ENCODE measurements around the gene NUB1.

The NUB1 gene

DNA sequence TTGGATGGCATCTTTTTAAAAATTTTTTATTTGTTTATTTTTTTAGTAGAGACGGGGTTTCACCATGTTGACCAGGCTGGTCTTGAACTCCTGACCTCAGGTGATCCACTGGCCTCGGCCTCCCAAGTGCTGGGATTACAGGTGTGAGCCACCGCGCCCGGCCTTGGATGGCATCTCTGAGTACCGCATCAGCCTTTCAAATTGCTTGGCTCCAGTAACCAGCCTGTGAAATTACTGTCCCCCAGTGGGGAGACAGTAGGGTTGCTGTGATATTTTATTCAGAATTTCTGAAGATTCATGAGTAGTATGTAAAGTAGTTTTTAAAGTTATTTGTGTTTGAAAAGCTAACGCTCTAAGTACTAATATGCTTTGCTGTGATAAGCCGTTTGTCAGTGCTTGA lies 1.2 kb downstream of the NUB1 start:
- DNase-seq (ENCODE audit: low read depth in 2 of 2): no peak

DNA sequence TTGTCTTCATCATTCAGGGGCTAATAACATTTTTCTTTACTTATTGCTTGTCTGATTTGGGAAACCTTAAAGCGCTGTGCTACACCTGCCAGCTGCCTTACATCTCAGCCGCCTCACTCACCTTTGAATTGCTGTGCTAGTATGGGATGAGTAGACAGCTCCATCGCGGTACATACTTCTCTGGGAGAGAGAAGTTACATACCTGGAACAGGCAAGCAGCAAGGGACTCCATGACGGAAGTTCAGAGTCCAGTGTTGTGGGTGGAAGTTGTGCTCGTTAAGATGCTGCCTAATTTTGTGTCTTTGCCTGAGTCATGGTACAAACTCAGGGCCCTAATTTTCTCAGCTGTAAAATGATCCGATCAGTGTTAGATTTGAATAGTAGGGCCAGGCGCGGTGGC lies 1.9 kb downstream of the NUB1 start:
- DNase-seq (ENCODE audit: low read depth in 2 of 2): no peak

DNA sequence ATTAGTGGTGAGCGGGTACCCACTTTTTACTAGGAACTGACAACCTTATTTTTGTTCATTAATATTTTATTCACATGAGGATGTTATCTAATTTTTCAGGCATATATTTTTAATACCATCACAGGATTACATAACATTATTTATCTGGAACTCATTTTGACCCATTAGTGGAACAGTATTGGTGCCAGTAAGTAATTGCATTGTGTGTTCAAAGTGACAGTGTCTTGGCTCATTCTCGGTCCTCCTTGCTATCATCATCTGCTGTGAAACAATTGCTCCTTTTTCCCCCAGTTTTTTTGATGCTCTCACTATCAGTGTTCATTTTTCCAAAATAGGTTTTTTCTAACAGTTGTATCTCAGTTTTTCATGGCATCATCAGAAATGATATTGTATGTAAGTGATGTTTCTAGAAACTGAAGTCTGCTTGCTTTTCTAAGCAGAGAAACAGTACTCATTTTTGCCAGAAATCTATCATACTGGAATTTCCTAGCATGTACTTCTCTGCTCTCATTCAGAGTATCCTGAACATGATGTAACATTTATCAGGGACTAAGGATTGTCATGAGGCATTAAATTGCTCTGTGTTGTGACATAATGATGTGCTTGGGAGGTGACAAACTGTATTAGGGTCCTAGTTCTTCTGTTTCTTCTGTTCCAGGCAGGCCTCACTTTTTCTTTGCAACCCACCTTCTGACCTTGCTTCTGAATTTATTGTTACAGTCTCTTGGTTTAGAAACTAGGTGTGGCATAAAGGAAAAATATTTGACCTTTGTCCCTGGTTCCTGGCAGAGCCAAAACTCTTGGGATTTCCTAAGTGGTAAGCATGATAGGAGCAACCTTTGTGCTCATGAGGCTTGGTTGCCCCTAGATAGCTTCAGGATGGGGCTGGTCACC lies 4.2 kb downstream of the NUB1 start:
- no peak for DNase-seq (ENCODE audit: low read depth in 2 of 2)

DNA sequence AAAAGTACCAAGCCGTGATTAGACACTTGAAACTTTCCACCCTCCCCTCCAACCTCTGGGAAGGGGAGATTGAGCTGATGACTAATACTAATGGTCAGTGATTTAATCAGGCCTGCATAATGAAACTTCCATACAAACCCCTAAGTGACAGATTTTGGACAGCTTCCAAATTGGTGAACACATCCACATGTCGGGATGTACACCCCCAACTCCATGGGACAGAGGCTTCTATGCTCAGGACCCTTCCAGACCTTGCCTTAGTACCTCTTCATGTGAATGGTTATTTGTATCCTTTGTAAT lies 4.8 kb downstream of the NUB1 start:
- DNase-seq (ENCODE audit: low read depth in 2 of 2): no peak

DNA sequence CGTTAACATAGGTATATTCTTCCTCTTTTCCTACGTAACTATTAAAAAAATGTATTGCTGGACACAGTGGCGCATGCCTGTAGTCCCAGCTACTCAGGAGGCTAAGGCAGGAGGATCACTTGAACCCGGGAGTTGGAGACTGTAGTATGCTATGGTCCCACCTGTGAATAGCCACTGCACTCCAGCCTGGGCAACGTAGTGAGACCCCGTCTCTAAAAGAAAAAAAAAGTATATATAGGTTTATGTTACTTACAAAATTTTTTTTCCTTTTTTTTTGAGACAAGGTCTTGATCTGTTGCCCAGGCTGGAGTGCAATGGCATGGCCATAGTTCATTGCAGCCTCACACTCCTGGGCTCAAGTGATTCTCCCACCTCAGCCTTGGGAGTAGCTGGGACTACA lies 5.6 kb downstream of the NUB1 start:
- DNase-seq (ENCODE audit: low read depth in 2 of 2): no peak

DNA sequence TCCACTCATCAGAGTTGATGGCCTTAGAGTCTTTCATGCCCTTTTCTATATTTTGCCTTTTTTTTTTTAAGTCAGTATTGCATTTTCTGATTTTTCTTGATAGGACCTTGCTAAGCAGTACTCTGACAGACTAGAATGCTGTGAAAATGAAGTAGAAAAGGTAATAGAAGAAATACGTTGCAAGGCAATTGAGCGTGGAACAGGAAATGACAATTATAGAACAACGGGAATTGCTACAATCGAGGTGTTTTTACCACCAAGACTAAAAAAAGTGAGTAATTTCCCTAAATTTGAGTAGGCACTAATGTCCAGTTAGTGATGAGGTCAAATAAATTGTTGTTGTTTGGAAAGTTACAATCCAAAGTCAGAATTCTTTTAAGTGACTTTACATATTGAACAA lies 7.4 kb downstream of the NUB1 start:
- no peak for DNase-seq (ENCODE audit: low read depth in 2 of 2)

DNA sequence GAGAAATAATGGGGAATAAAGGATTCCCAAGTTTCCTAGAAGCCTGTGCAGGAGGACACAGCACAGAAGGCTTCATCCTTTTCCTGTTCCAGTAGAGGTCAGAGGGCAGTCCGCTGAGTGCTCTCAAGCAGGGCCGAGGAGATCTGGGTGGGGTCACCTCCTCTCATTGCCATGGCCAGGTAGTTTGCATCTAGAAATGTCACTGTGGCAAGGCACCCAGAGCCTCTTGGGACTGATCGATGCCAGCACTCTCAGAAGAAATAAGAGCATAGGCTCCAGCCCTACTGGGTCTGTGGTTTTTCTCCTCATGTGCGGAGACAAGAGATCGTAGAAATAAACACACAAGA lies 7.9 kb downstream of the NUB1 start:
- DNase-seq (ENCODE audit: low read depth in 2 of 2): no peak

DNA sequence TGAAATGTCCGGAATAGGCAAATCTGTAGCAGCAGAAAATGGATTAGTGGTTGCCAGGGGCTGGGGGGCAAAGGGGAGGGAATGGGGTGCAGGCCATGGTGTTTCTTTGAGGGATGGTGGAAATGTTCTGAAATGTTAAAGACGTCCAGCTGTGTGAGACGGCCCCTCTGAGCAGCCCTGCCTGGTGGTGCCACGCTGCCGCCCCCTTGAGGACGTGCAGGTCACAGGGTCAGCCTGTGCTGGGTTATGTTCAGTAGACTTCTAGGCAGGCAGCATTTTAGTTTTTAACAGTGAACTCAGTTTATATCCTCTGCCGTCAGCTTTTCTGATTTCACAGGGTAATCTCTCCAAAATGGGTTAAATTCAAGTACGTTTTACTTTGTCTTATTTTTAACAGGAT lies 9.4 kb downstream of the NUB1 start:
- peak; percentile 49 to 55 for DNase-seq (ENCODE audit: low read depth in 2 of 2)

DNA sequence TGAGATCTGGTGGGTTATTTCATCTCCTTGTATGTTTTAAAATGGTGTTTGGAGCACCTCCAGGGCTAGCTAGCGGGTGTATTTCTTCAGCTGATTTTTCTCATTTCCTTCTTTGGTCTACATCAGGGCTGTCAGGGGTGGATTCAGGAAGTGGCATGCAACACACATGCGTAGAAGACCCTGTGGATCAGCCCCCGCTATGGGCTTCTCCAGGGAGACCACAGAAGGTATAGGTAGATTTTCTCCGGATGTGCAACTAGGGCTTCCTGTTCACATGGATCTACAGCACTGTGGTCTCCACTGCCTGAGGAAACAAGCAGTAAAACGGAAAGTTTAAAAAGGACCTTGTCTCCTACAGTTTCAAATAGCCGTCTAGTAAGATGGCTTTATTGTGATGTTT lies 10.4 kb downstream of the NUB1 start:
- peak; percentile 21 to 25 for DNase-seq (ENCODE audit: low read depth in 2 of 2)

DNA sequence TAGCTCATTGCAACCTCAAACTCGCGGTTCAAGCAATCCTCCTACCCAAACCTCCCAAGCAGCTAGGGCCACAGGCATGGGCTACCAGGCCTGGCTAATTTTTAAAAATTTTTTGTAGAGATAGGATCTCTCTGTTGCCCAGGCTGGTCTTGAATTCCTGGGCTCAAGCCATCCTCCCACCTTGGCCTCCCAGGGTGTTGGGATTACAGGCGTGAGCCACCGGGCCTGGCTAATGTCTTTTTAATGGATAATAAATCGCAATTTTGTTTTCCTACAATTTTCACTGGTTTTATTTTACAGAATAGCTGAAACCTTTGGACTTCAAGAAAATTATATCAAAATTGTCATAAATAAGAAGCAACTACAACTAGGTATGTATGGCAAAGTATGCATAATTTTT lies 10.9 kb downstream of the NUB1 start:
- DNase-seq (ENCODE audit: low read depth in 2 of 2): no peak

DNA sequence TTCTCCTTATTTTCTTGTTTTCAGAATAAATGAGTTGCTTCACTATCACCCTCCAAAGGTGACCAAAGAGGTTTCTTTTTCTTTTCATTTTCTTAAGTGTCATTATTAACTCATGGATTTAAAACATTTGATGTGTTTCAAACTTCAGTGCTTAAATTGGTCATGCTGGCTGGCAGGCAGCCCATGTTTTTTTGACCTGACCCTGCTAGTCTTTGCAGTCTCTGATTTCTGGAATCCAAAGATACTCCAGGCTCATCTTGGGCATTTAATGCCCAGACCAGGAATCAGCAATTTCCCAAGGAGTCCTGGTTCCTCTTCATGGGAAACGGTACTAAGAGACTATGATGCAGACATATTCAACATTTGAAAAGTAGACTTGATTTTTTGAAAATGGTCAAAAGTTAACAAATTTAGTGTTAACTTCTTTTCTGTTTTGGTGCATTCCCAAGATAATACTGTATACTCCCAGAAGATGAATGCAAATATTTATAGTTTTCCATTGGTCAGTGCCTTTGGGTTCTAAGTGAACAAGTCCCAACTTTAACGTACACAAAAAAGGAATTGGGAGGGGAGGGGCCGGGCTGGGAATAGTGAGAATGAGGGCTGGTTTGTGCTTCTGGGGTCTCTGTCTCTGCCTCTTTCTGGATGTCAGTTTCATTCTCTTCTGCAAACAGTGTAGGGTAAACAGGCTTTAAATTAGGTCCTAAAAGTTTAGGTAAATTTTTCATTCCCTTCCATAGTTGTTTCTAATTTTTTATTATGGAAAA lies 19.8 kb downstream of the NUB1 start:
- DNase-seq (ENCODE audit: low read depth in 2 of 2): no peak

DNA sequence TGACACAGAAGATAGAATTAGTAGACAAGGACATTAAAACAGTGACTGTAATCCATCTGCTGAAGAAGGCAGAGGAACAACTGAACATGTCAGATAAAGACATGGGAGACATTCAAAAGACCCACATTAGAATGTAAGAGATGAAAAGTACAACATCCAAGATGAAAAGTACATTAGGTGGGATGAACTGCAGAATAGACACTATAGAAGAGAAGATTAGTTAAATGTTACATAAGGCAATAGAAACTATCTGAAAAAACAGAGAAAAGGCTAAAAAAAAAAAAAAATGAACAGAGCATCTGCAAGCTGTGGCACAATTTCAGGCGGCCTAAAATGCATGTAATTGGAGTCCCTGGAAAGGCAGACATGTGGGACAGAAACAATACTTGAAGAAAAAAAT lies 21.6 kb downstream of the NUB1 start:
- no peak for DNase-seq (ENCODE audit: low read depth in 2 of 2)

DNA sequence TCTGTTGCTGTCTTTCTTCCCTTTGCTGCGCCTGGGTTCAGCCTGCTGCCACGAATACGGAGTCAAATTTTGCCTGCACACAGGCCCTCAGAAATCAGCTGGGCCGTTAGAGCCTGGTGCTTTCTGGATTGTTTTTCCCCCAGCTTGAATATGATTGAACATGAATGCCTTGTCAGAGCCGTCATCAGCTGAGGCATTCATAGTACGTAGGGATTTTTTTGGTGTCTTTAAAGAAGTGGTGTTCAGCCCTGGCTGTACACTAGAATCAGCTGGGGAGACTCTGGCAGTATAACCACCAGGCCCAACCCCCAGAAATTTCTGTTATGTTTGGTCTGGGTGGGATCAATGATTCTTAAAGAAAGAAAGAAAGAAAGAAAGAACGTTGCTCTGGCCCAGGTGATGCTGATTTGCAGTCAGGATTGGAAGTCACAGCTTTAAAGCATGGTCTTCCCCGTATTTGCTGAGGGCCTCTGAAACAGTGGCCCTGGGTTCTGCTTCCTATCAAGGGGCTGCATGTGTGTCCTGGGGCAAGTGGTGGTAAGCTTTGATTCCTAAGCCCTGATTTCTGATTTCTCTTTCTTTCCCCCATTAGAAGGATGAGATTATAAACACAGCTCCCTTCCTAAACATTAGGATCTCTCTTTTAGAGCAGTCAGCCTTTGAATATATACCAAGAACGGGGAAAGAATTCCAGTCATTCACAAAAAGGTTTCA lies 24.7 kb downstream of the NUB1 start:
- DNase-seq (ENCODE audit: low read depth in 2 of 2): no peak

DNA sequence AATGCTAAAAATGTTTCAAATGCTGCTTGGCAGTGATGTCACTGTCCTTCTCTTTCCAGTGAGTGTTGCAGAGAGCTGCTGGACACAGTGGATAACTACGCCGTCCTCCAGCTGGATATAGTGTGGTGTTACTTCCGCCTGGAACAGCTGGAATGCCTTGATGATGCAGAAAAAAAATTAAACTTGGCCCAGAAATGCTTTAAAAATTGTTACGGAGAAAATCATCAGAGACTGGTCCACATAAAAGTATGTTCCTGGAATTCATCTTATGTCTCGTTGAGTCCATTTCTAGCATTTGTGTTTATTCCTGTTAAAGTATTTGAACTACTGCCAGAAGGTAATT lies 25.2 kb downstream of the NUB1 start:
- no peak for DNase-seq (ENCODE audit: low read depth in 2 of 2)

DNA sequence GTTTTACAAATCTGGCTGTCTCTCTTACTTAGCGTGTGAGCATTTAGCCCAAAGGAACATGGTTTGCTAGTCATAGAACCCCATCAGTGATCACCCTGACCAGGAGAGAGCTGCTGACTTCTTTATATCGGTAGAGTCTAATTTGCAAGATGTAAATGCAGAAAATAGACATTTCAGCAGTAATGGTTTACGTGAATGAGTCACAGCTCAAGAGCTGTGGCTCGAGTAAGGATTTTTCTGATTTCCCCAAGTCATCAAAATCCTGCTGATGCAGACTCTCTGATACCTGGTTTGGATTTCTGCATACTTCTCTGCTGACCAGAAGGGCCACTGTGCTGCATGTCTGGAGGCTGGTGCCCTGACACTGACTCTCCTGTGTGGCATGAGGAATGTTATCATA lies 25.7 kb downstream of the NUB1 start:
- DNase-seq (ENCODE audit: low read depth in 2 of 2): no peak

DNA sequence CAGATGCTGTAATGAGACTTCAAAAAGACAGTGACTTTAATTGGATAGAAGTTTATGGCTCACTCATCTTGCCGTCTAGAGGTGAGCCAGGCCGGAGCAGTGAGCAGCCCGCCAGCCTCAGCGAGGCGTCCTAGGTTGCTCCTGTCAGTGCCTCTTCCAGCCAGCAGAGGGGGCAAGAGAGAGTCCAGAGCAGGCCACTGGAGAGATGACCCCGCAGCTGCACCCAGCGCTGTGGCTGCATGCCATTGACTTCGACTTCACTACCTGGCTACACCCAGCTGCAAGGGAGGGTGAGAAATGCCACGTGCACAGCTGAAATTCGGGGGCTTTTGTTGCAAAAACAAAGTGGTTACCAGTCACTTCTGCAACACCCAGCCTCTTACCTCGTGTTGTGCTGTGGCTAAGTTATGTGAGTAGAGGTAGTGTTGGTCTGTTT lies 26.5 kb downstream of the NUB1 start:
- peak; percentile 58 to 68 for DNase-seq (ENCODE audit: low read depth in 2 of 2)

DNA sequence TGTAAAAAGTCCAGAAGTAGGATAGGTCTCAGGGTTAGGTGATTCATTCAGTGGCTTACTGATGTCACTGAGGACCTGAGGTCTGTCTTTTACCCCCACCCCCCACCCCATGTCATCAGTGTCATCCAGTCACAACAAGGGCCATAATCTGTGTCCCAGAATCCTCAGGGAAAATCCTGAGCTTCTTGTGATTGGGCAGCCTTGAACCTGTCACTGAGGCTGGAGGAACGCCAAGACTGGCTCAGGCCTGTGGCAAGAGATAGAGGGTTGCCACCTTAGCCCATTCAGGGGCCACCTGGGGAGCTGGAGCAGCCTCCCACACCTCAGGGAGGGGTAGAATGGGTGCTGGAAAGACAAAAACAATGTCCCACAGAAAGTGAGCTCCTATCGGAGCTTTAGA lies 29.7 kb downstream of the NUB1 start:
- DNase-seq (ENCODE audit: low read depth in 2 of 2): no peak

DNA sequence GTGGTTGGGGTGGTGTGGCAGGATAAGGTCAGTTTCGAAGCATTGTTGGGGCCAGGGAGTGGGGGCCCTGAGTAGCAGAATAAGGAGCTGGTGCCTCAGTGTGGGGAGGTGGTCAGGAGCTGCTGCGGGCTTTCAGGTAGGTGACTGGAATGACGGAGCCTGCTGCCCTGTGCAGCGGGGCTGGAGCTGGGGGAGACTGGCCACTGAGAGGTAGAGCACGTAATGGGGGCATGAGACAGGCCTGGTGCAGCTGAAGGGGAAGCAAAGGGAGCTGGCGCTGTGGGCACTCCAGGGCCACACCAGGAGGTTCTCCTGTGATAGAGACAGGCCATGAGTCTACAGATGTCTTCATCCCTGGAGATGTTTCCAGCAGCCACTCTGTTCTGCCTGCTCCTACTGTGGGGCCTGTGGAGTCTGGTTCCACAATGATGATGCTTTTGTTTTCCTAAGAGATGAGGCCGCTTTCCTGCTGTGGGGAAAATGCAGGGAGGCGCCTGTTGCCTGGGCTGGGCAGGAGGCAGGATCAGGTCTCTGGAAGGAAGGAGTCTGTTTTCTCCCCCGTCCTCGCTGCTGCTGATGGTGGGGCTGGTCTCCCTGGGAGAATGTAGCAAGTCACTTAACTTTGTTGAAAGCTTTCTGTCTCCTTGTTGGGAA lies 31.1 kb downstream of the NUB1 start:
- DNase-seq (ENCODE audit: low read depth in 2 of 2): no peak

DNA sequence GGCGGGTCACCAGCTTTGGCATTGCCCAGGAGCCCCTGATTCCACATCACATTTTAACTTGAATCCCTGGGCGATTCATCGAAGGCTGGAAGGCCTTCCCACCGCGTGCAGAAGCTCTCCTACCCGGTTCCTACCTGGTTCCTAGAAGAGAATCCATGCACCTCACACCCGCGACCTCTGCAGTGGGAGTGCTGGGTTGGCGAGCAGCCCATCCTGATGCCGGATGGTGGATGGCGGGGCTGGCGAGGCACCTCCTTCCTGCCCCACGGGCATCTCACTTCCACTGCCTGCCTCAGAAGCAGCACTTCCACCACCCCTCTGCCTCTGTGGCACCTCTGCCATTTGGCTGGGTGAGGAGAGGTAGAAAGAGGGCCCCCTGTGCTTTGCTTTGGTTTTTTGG lies 32.0 kb downstream of the NUB1 start:
- DNase-seq (ENCODE audit: low read depth in 2 of 2): no peak

DNA sequence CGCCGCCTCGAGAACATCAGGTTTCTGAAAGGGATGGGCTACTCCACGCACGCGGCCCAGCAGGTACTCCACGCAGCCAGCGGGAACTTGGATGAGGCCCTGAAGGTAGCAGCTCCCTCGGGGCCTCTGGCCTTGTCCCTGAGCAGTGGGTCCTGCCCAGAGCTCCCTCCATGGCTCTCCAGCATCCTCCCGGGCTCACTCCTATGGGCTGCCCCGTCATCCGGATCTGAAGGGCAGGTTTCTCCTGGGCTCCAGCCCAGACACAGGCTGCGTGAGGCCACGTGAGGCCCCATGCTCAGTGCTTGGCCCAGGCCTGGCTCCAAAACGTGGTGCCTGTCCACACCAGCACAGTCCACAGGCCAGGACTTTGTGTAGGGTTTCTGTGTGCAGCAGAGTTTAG lies 32.5 kb downstream of the NUB1 start:
- no peak for DNase-seq (ENCODE audit: low read depth in 2 of 2)

DNA sequence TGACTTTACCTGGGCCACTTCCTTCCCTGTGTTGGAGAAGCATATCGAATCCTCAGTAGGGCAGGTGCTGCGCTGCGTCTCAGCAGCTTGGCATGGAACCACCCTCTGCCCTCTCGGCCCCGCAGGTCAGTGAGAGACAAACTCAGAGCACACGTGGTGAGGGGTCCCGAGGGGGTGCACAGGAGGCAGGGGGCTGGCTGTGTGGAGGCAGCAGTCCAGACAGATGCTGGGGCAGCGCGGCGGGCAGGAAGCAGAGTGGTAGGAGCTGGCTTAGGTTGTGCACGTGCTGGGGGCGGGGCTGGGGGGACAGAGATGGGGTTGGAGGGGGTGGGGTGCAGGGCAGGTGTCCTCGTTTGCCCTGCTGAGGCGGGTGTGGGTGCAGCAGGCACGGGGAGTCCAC lies 33.1 kb downstream of the NUB1 start:
- DNase-seq (ENCODE audit: low read depth in 2 of 2): no peak

DNA sequence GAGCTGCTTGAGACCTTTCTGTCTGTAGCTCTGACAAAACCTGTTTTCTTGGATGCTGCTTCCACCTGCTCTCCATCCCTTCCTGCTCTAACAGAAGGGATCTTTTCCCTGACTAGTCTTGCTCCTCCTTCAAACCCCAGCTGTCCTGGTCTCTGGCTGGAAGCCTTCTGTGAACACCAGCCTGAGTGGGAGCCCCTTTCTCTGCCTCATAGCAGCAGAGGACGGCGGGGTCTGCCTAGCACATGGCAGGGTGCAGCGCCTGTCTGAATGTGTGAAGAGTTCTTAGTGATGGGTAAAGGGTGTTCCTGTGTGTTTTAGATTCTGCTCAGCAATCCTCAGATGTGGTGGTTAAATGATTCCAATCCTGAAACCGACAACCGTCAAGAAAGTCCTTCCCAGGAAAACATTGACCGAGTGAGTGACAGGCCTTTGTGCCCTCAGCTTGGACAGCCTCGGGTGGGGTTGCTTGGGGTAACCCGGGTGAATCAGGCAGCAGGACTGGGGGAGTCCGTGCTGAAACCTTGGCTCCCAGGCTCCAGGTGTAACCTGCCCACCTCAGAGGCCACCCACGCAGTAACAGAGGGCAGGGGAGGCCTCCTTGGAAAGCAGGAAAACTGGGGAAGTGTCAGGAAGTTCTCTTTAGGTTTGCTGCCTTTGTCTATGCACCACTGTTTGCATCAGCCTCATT lies 34.1 kb downstream of the NUB1 start:
- no peak for DNase-seq (ENCODE audit: low read depth in 2 of 2)

Measured in stimulated activated CD8-positive, alpha-beta memory T cell treated with anti-CD3 and anti-CD28 coated beads, Interleukin-2, amount 100 ng/mL, for 48 hours (primary cell).